CD14-positive monocyte (primary cell): Measurements from ENCODE around the gene UGT1A8. TPM values are rescaled to one million over a fixed set of nuclear protein-coding genes. Genes with fewer than 3 reads are reported as not detected.

ENCODE experiments used
- DNase-seq, 3 donors: peaks; one replicate each; pipeline ENCODE4 v3.0.0-alpha.2; 2011 to 2022
- H2AFZ ChIP-seq: 2 replicates; pipeline ENCODE4 v1.6.0; 2012; ENCODE audit warnings: mild to moderate bottlenecking, low read depth, low read length, inconsistent platforms; ENCODE audit not compliant: insufficient read depth, poor library complexity, severe bottlenecking
- H3K27ac ChIP-seq, 2 donors: 1 replicate in 1 of 2; 2 replicates in 1 of 2; pipeline ENCODE4 v1.5.1; 2012 to 2013; ENCODE audit warnings: low read length in 2 of 2, control low read depth in 1 of 2, inconsistent platforms in 1 of 2, low read depth in 1 of 2, mild to moderate bottlenecking in 1 of 2
- H3K27me3 ChIP-seq, 2 donors: one replicate each; pipeline versions ENCODE4 v1.6.0 to v1.6.1; 2011 to 2013; ENCODE audit warnings: low read length in 2 of 2; ENCODE audit not compliant: control insufficient read depth in 2 of 2, insufficient read depth in 2 of 2
- H3K36me3 ChIP-seq, 2 donors: replicated peaks in 1 of 2; 1 replicate in 1 of 2; 2 replicates in 1 of 2; pipeline versions ENCODE4 v1.5.1 to v1.6.1; 2012 to 2013; ENCODE audit warnings: low read length in 2 of 2, control low read depth in 1 of 2, inconsistent platforms in 1 of 2, mild to moderate bottlenecking in 1 of 2; ENCODE audit not compliant: insufficient read depth in 2 of 2, control insufficient read depth in 1 of 2
- H3K4me1 ChIP-seq, 2 donors: 1 replicate in 1 of 2; 2 replicates in 1 of 2; pipeline versions ENCODE4 v1.5.1 to v1.6.1; 2012 to 2013; ENCODE audit warnings: low read length in 2 of 2, control low read depth in 1 of 2, inconsistent platforms in 1 of 2, mild to moderate bottlenecking in 1 of 2, moderate library complexity in 1 of 2; ENCODE audit not compliant: insufficient read depth in 2 of 2, control insufficient read depth in 1 of 2
- H3K4me2 ChIP-seq: replicated peaks from 2 replicates; pipeline ENCODE3; 2012; ENCODE audit warnings: low read length, moderate library complexity, mild to moderate bottlenecking; ENCODE audit not compliant: poor library complexity, severe bottlenecking; ENCODE audit errors: extremely low read depth
- H3K4me3 ChIP-seq, 3 experiments: fragments of 200-600 bp in 1 of 3; sonication (generic) in 1 of 3; replicated peaks in 1 of 3; 1 replicate in 2 of 3; 2 replicates in 1 of 3; pipeline ENCODE4 v1.5.1; 2011 to 2013; ENCODE audit warnings: low read length in 3 of 3, mild to moderate bottlenecking in 3 of 3, control low read depth in 2 of 3, low read depth in 2 of 3, inconsistent platforms in 1 of 3, moderate library complexity in 1 of 3
- H3K79me2 ChIP-seq: 2 replicates; pipeline ENCODE4 v1.6.0; 2012; ENCODE audit warnings: mild to moderate bottlenecking, control low read depth, inconsistent platforms, low read length, moderate library complexity; ENCODE audit not compliant: insufficient read depth
- H3K9ac ChIP-seq: 2 replicates; pipeline ENCODE4 v1.6.0; 2017; ENCODE audit warnings: low read length, mild to moderate bottlenecking; ENCODE audit not compliant: insufficient read depth, poor library complexity, severe bottlenecking
- H3K9me3 ChIP-seq, 2 donors: replicated peaks in 1 of 2; 1 replicate in 1 of 2; 2 replicates in 1 of 2; pipeline versions ENCODE4 v1.5.1 to v1.6.1; 2012 to 2013; ENCODE audit warnings: low read length in 2 of 2, control low read depth in 1 of 2; ENCODE audit not compliant: control insufficient read depth in 1 of 2, insufficient read depth in 1 of 2
- H4K20me1 ChIP-seq: 2 replicates; pipeline ENCODE4 v1.6.0; 2012; ENCODE audit warnings: mild to moderate bottlenecking, low read length, control low read depth, moderate library complexity; ENCODE audit not compliant: insufficient read depth
- H3K27ac Mint-ChIP-seq, 7 donors: one replicate each; pipeline ENCODE4 v1.8.0; 2020; ENCODE audit warnings: mild to moderate bottlenecking in 7 of 7, mixed read lengths in 7 of 7, moderate library complexity in 6 of 7, inconsistent platforms in 2 of 7
- H3K27me3 Mint-ChIP-seq, 3 donors: one replicate each; pipeline ENCODE4 v1.8.0; 2021 to 2022; ENCODE audit warnings: low read depth in 3 of 3, mild to moderate bottlenecking in 3 of 3, mixed read lengths in 3 of 3, moderate library complexity in 3 of 3, inconsistent platforms in 1 of 3
- H3K36me3 Mint-ChIP-seq, 2 donors: one replicate each; pipeline ENCODE4 v1.8.0; 2020; ENCODE audit warnings: mixed read lengths in 2 of 2, inconsistent platforms in 1 of 2, mild to moderate bottlenecking in 1 of 2
- H3K4me1 Mint-ChIP-seq: one replicate; pipeline ENCODE4 v1.8.0; 2020; ENCODE audit warnings: mild to moderate bottlenecking, mixed read lengths
- H3K4me3 Mint-ChIP-seq, 2 donors: one replicate each; pipeline ENCODE4 v1.8.0; 2020; ENCODE audit warnings: mild to moderate bottlenecking in 2 of 2, mixed read lengths in 2 of 2, moderate library complexity in 1 of 2
- H3K9me3 Mint-ChIP-seq, 7 donors: one replicate each; pipeline ENCODE4 v1.8.0; 2020 to 2022; ENCODE audit warnings: mixed read lengths in 7 of 7, mild to moderate bottlenecking in 6 of 7, moderate library complexity in 6 of 7, inconsistent platforms in 2 of 7
- CTCF ChIP-seq: fragments of 200-600 bp; IDR thresholded peaks from one replicate; pipeline ENCODE4 v1.8.0; 2022; ENCODE audit warnings: antibody characterized with exemption, mild to moderate bottlenecking
- WGBS: methylation state at CpG from one replicate; pipeline ENCODE4 v1.1.5; 2013; ENCODE audit warnings: missing lambda C conversion rate; ENCODE audit not compliant: insufficient coverage; 5-methylcytosine and 5-hydroxymethylcytosine counted together
- intact Hi-C, 2 donors: fragments of 100-400 bp; cut with micrococcal nuclease; formaldehyde crosslinking; loops; one replicate each; pipeline versions ENCODE4 v1.15.0 to v1.15.1; 2023
- polyA plus RNA-seq, 3 donors: library from polyadenylated mRNA; depleted of rRNA in 1 of 3; unstranded in 2 of 3; stranded (reverse) in 1 of 3; fragments of 300-500 nt in 2 of 3; fragments of >200 nt in 1 of 3; fragmentation: Illumina TruSeq in 2 of 3; gene quantifications; 1 replicate in 2 of 3; 2 replicates in 1 of 3; pipeline ENCODE4 v1.2.3, GENCODE V29; 2012 to 2021

UGT1A8 gene
- polyA plus RNA-seq, 3 donors = not detected

GRCh38 chr2:233650981-233651380 lies 33.5 kb downstream of the UGT1A8 start:
- Mint-ChIP-seq H3K27ac (no peak overlapping the region), H3K36me3 (no peaks in the 10 kb centered on the region), H3K4me3 (no peak overlapping the region), H3K4me1 (no peaks in the 10 kb centered on the region), H3K9me3 (peaks cover 4 to 15% (median 11%) of the 10 kb centered on the region in 7 donors), H3K27me3 (peaks cover 0 to 4% (median 3%) of the 10 kb centered on the region in 3 donors)
- no peaks in the 10 kb centered on the region for H3K4me1 ChIP-seq
- H3K27ac ChIP-seq = no peak overlapping the region
- H2AFZ ChIP-seq = no peak overlapping the region
- no peaks in the 10 kb centered on the region for H3K27me3 ChIP-seq
- H3K9me3 ChIP-seq = peaks cover 0 to 2% of the 10 kb centered on the region in 2 donors
- no peaks in the 10 kb centered on the region for H4K20me1 ChIP-seq
- intact Hi-C loops = no loop called here
- H3K4me2 ChIP-seq = no peak overlapping the region
- 71% methylated on average over 1 of the region's 4 CpGs for WGBS
- H3K79me2 ChIP-seq = no peaks in the 10 kb centered on the region
- TF ChIP-seq CTCF = no peak
- no peaks in the 10 kb centered on the region for H3K36me3 ChIP-seq
- H3K9ac ChIP-seq = no peak overlapping the region
- no peak for DNase-seq
- no peak overlapping the region for H3K4me3 ChIP-seq

- Histone ChIP-seq H3K27ac (no peak overlapping the region), H3K79me2 (no peaks in the 10 kb centered on the region), H3K36me3 (no peaks in the 10 kb centered on the region), H3K4me3 (no peak overlapping the region), H3K4me1 (no peaks in the 10 kb centered on the region), H2AFZ (no peak overlapping the region), H3K9ac (no peak overlapping the region), H3K9me3 (no peaks in the 10 kb centered on the region), H3K4me2 (no peak overlapping the region), H4K20me1 (no peaks in the 10 kb centered on the region), H3K27me3 (no peaks in the 10 kb centered on the region)
- no peak overlapping the region for H3K27ac Mint-ChIP-seq
- H3K36me3 Mint-ChIP-seq = no peaks in the 10 kb centered on the region
- peaks cover 0 to 4% (median 3%) of the 10 kb centered on the region in 3 donors for H3K27me3 Mint-ChIP-seq
- no CpG with 5 or more reads among the region's 2 CpGs for WGBS
- no peak for DNase-seq
- no peak overlapping the region for H3K4me3 Mint-ChIP-seq
- H3K9me3 Mint-ChIP-seq = peaks cover 0 to 12% (median 7%) of the 10 kb centered on the region in 7 donors
- no peak for TF ChIP-seq CTCF
- intact Hi-C loops = no loop called here
- no peaks in the 10 kb centered on the region for H3K4me1 Mint-ChIP-seq
Measured at GRCh38 chr2:233651430-233651829, 34.0 kb downstream of the UGT1A8 start.
